ENCODE data around the gene TAMALIN.

TAMALIN gene

DNA sequence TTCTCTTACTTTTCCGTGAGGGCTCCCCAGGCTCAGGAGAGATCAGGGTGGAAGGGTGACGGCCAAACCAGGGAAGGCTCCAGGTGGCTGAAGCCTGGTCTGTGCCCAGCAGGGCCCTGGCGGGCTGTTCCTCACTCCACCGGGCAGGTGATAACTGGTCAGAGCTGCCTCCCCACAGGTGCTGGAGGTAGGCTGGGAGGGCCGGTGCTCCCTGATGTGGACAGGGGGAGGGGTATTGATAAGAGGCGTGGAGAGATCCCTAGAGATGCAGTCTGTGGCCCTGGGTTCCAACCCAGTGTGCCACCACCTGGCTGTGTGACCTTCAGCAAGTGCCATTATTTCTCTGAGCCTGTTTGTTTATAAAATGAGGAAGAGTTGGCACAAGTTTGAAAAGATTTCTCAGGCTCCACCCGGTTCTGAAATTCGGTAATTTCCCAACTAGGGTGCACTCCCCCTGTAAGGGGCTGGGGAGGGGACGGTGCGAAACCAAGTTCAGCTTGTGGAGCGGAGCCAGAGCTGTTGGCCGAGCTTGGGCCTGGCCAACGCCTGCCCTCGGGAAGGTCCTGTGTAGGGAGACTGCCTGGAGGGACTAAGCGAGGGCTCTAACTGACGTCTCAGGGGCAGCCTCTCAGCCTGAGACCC lies 43.5 kb downstream of the TAMALIN start:
- peak overlapping the region; percentile 87 for H3K27ac ChIP-seq
- no peaks in the 10 kb centered on the region; the same call in 1 of the 2 replicates for H3K36me3 ChIP-seq (ENCODE audit: insufficient read depth, low read length)

DNA sequence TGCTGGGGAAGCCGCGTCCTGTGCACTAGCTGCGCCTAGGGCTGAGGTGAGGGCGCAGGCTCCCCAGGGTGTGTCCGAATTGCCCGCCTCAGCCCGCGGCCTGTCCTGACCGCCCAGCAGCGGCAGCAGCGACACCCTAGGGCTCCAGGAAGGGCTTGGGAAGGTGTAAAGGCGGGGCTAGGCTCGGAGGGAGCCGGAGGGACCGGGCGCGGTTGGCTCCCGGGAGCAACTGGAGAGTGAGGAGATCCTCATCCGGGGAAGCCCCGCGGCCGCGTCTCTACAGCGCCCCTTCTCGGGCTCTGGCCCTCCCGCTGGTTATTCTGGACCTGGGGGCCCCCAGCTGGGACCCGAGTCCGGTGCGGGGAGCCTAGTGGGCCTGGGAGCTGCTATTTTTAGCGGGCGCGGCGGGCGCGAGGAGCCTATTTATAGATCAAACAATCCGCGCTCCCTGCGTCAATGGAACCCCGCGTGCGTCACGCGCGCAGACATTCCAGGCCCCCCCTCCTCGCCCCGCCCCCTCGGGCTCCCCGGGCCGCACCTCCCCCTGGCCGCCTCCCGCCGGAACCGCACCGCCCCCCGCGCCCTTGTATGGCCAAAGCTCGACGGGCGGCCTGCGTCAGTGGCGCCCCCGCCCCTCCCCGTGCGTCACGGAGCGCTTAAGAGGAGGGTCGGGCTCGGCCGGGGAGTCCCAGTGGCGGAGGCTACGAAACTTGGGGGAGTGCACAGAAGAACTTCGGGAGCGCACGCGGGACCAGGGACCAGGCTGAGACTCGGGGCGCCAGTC lies 44.2 kb downstream of the TAMALIN start, which contains the start of gene NR4A1:
Gene NR4A1, plus strand, starts transcription at position 685 of the 784 bp plus-strand sequence. CDS start 2,887 bp downstream, outside the sequence.
- Histone ChIP-seq H3K36me3 (ENCODE audit: insufficient read depth, low read length) (no peaks in the 10 kb centered on the region; the same call in 1 of the 2 replicates), H3K9me3 (ENCODE audit: low read depth, low read length) (no peaks in the 10 kb centered on the region), H3K9ac (ENCODE audit: insufficient read length) (peak within 1 kb of the TSS; percentile 89), H3K27ac (peak within 1 kb of the TSS; percentile 87), H3K4me3 (peak within 1 kb of the TSS; percentile 88)
- DNase-seq (ENCODE audit: low read depth, low spot score): no peak
- TF ChIP-seq FOXP2 (optimal IDR thresholded peaks at IDR 0.05; ENCODE audit: control extremely low read depth, extremely low read length, insufficient read depth) (peak; percentile 78), EZH2 (IDR thresholded peaks at IDR 0.05) (no peak), POLR2AphosphoS5 (IDR thresholded peaks at IDR 0.05; ENCODE audit: borderline replicate concordance, low read depth, low read length) (peak; percentile 82; the same call in 1 of the 2 replicates)

More for the DNA sequence above, 43.5 kb downstream of the TAMALIN start:
- no peak for TF ChIP-seq POLR2AphosphoS5 (IDR thresholded peaks at IDR 0.05; ENCODE audit: borderline replicate concordance, low read depth, low read length)
- no peak for TF ChIP-seq FOXP2 (optimal IDR thresholded peaks at IDR 0.05; ENCODE audit: control extremely low read depth, extremely low read length, insufficient read depth)
- TF ChIP-seq EZH2 (IDR thresholded peaks at IDR 0.05): no peak
- Histone ChIP-seq H3K4me3 (peak overlapping the region; percentile 88), H3K9me3 (ENCODE audit: low read depth, low read length) (no peaks in the 10 kb centered on the region), H3K9ac (ENCODE audit: insufficient read length) (peak overlapping the region; percentile 89)
- DNase-seq (ENCODE audit: low read depth, low spot score): no peak

DNA sequence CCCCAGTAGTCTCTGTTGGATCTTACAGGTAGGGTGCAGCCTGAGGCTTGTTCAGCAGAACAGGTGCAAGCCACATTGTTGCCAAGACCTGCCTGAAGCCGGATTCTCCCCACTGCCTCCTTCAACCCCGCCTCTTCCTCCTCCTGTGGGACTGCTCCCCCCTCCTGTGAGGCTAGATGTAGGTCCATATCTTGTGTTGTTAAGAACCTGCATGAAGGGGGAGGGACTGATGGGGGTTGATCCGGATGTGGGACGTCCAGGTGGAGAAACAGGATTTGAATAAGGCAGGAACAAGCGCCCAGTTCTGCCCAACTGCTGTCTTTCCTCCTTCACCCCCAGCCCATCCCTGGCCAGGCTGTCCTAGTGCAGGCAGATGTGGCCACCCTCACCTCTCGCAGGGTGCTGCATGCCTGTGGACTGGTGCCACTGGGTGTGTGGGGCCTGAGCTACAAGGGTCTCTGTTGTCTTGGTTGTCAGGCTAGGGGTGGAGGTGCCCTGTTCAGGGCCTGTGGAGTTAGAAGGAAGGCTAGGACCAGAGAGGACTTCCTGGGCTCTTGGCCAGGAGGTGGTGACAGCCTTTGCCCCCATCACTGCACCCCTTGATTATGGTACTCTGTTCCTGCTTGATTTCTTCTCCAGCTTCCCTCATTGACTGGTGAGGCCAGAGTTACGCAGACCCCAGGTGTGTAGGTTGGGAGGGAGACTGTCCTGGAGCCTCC lies 45.9 kb downstream of the TAMALIN start:
- H3K36me3 ChIP-seq (ENCODE audit: insufficient read depth, low read length): peaks cover 4% of the 10 kb centered on the region; the same call in 1 of the 2 replicates
- DNase-seq (ENCODE audit: low read depth, low spot score): no peak
- TF ChIP-seq POLR2AphosphoS5 (IDR thresholded peaks at IDR 0.05; ENCODE audit: borderline replicate concordance, low read depth, low read length) (no peak), EZH2 (IDR thresholded peaks at IDR 0.05) (no peak), FOXP2 (optimal IDR thresholded peaks at IDR 0.05; ENCODE audit: control extremely low read depth, extremely low read length, insufficient read depth) (no peak)
- H3K9me3 ChIP-seq (ENCODE audit: low read depth, low read length): no peaks in the 10 kb centered on the region
- H3K4me3 ChIP-seq: no peak overlapping the region
- H3K9ac ChIP-seq (ENCODE audit: insufficient read length): no peak overlapping the region
- no peak overlapping the region for H3K27ac ChIP-seq

DNA sequence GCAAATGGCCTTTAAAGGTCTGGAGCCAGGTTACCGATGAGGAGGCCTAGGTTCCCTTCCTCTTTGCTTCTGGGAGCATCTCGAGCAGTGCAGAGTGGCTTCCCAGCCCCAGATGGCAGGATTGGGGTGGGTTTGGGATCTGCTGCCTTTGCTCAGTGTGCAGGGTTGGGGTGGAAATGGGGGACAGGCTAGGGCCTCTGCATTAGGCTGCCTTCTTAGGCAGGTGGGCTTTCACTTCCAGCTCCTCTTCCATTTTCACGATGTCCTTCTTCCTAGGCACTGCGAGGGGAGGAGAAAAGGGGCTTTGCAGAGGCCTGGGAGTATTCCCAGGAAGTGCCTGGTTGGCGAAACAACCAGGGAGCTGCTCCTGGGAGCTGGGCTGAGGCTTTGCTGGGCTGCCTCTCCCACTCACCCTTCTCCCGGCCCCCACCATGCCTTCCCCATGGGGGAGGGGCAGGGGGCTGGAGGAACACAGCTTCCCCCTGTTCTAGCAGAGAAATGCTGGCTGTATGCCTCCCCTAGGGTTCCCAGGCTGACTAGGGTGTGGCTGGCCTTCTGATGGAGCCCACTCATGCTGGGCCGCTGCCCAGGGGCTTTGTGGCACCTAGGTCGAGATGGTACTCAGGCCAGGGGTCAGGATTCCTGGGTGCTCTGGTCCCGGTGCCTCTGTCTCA lies 46.9 kb downstream of the TAMALIN start:
- no peak for DNase-seq (ENCODE audit: low read depth, low spot score)
- Histone ChIP-seq H3K36me3 (ENCODE audit: insufficient read depth, low read length) (peaks cover 4% of the 10 kb centered on the region; the same call in 1 of the 2 replicates), H3K9ac (ENCODE audit: insufficient read length) (no peak overlapping the region), H3K9me3 (ENCODE audit: low read depth, low read length) (no peaks in the 10 kb centered on the region), H3K27ac (no peak overlapping the region), H3K4me3 (no peak overlapping the region)
- TF ChIP-seq POLR2AphosphoS5 (IDR thresholded peaks at IDR 0.05; ENCODE audit: borderline replicate concordance, low read depth, low read length): no peak
- no peak for TF ChIP-seq EZH2 (IDR thresholded peaks at IDR 0.05)
- no peak for TF ChIP-seq FOXP2 (optimal IDR thresholded peaks at IDR 0.05; ENCODE audit: control extremely low read depth, extremely low read length, insufficient read depth)

DNA sequence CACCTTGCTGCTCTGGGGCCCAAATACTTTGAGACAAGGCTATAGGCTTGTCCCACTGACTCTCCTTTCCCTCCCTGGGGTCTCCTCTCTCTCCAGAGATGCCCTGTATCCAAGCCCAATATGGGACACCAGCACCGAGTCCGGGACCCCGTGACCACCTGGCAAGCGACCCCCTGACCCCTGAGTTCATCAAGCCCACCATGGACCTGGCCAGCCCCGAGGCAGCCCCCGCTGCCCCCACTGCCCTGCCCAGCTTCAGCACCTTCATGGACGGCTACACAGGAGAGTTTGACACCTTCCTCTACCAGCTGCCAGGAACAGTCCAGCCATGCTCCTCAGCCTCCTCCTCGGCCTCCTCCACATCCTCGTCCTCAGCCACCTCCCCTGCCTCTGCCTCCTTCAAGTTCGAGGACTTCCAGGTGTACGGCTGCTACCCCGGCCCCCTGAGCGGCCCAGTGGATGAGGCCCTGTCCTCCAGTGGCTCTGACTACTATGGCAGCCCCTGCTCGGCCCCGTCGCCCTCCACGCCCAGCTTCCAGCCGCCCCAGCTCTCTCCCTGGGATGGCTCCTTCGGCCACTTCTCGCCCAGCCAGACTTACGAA lies 47.6 kb downstream of the TAMALIN start:
- TF ChIP-seq EZH2 (IDR thresholded peaks at IDR 0.05): no peak
- TF ChIP-seq FOXP2 (optimal IDR thresholded peaks at IDR 0.05; ENCODE audit: control extremely low read depth, extremely low read length, insufficient read depth): no peak
- no peak for TF ChIP-seq POLR2AphosphoS5 (IDR thresholded peaks at IDR 0.05; ENCODE audit: borderline replicate concordance, low read depth, low read length)
- no peak overlapping the region for H3K9ac ChIP-seq (ENCODE audit: insufficient read length)
- no peak overlapping the region for H3K4me3 ChIP-seq
- peaks cover 4% of the 10 kb centered on the region; the same call in 1 of the 2 replicates for H3K36me3 ChIP-seq (ENCODE audit: insufficient read depth, low read length)
- no peaks in the 10 kb centered on the region for H3K9me3 ChIP-seq (ENCODE audit: low read depth, low read length)
- no peak for DNase-seq (ENCODE audit: low read depth, low spot score)
- H3K27ac ChIP-seq: no peak overlapping the region

DNA sequence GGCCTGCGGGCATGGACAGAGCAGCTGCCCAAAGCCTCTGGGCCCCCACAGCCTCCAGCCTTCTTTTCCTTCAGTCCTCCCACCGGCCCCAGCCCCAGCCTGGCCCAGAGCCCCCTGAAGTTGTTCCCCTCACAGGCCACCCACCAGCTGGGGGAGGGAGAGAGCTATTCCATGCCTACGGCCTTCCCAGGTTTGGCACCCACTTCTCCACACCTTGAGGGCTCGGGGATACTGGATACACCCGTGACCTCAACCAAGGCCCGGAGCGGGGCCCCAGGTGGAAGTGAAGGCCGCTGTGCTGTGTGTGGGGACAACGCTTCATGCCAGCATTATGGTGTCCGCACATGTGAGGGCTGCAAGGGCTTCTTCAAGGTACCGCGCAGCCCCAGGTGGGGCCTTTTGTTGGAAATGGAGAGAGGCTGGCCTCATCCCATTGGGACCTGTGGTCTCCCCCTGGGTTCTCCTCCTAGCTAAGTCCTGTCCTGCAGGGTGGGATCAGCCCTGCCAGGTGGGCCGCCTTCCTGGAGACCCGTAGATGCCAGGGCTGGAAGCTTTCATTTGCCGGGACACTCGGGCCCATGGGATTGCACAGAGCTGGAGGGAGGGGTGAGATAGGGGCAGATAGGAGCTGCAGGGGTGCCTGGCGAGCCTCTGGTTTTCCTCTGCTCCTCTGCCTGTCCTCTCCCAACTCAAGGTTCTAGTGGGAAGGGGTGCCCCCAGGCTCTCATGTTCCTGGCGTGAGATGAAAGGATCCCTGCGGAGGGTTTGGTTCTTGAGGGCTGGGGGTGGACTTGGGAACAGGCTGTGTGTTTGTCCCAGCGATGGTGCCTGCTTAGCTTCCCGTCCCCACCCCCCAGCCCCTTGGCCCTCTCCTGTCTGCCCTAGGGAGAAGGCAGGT lies 48.3 kb downstream of the TAMALIN start:
- TF ChIP-seq POLR2AphosphoS5 (IDR thresholded peaks at IDR 0.05; ENCODE audit: borderline replicate concordance, low read depth, low read length) (no peak), EZH2 (IDR thresholded peaks at IDR 0.05) (no peak), FOXP2 (optimal IDR thresholded peaks at IDR 0.05; ENCODE audit: control extremely low read depth, extremely low read length, insufficient read depth) (no peak)
- Histone ChIP-seq H3K4me3 (no peak overlapping the region), H3K9me3 (ENCODE audit: low read depth, low read length) (no peaks in the 10 kb centered on the region), H3K36me3 (ENCODE audit: insufficient read depth, low read length) (peaks cover 4% of the 10 kb centered on the region; the same call in 1 of the 2 replicates), H3K9ac (ENCODE audit: insufficient read length) (no peak overlapping the region), H3K27ac (no peak overlapping the region)
- no peak for DNase-seq (ENCODE audit: low read depth, low spot score)
